ENCODE measurements around the gene NPL. TPM values are rescaled to one million over a fixed set of nuclear protein-coding genes. Genes with fewer than 3 reads are reported as not detected.

NPL gene
- total RNA-seq, 4 donors from 2014 or later: 4.6 to 7.2 (median 6.6) TPM

GRCh38 chr1:182835806-182836205, 46.2 kb downstream of the NPL start:
- Histone ChIP-seq H3K4me1 (peaks cover 6 to 14% (median 12%) of the 10 kb centered on the region in 4 donors), H3K27ac (replicated peaks in 1 of 4) (no peak overlapping the region), H3K36me3 (no peaks in the 10 kb centered on the region), H3K27me3 (no peaks in the 10 kb centered on the region), H3K4me3 (no peak overlapping the region), H3K9me3 (no peaks in the 10 kb centered on the region)
- no peak for TF ChIP-seq POLR2AphosphoS5 (IDR thresholded peaks at IDR 0.05)
- TF ChIP-seq EP300 (IDR thresholded peaks at IDR 0.05): no peak
- no peak for TF ChIP-seq CTCF (IDR thresholded peaks at IDR 0.05)
- TF ChIP-seq POLR2A (IDR thresholded peaks at IDR 0.05; ENCODE audit: low read depth): no peak
- intact Hi-C loops (cut with DNase I): no loop called here
- DNase-seq (ENCODE audit: extremely low spot score): no peak
- 93% methylated on average over 4 of the region's 10 CpGs for WGBS

GRCh38 chr1:182839209-182840066, 49.9 kb downstream of the NPL start, which contains the start of gene DHX9:
Gene DHX9 (plus strand): TSS chr1:182839347. CDS start chr1:182842567, 3,220 bp downstream.
- TF ChIP-seq EP300 (IDR thresholded peaks at IDR 0.05) (no peak), POLR2AphosphoS5 (IDR thresholded peaks at IDR 0.05) (peak; percentile 91 to 98), CTCF (IDR thresholded peaks at IDR 0.05) (peak in 2 of 3 experiments; percentile 14 to 32), POLR2A (IDR thresholded peaks at IDR 0.05; ENCODE audit: low read depth) (peak; percentile 83)
- 0% methylated on average over 33 of the region's 92 CpGs for WGBS
- H3K4me1 ChIP-seq: peaks cover 23 to 50% (median 49%) of the 10 kb centered on the region in 4 donors
- peak; percentile 98 for DNase-seq (ENCODE audit: extremely low spot score)
- H3K9me3 ChIP-seq: no peaks in the 10 kb centered on the region
- intact Hi-C loops (cut with DNase I): no loop called here
- peaks cover 3 to 15% (median 12%) of the 10 kb centered on the region in 4 donors for H3K36me3 ChIP-seq
- peak within 1 kb of the TSS; percentile 78 to 88 (median 84) for H3K4me3 ChIP-seq
- no peaks in the 10 kb centered on the region for H3K27me3 ChIP-seq
- peak within 1 kb of the TSS; percentile 86 to 97 (median 94) for H3K27ac ChIP-seq (replicated peaks in 1 of 4)

- DNase-seq (ENCODE audit: extremely low spot score): no peak
- Histone ChIP-seq H3K27ac (replicated peaks in 1 of 4) (peak overlapping the region; percentile 28 to 97 (median 91)), H3K4me1 (peaks cover 26 to 64% (median 60%) of the 10 kb centered on the region in 4 donors), H3K27me3 (no peaks in the 10 kb centered on the region), H3K4me3 (peak overlapping the region; percentile 78 to 88 (median 84)), H3K36me3 (peaks cover 13 to 34% (median 30%) of the 10 kb centered on the region in 4 donors), H3K9me3 (no peaks in the 10 kb centered on the region)
- 35% methylated on average over 10 of the region's 10 CpGs for WGBS
- no peak for TF ChIP-seq CTCF (IDR thresholded peaks at IDR 0.05)
- intact Hi-C loops (cut with DNase I): no loop called here
These were observed 51.9 kb downstream of the NPL start for GRCh38 chr1:182841368-182841988.

- Histone ChIP-seq H3K4me1 (peaks cover 26 to 64% (median 61%) of the 10 kb centered on the region in 4 donors), H3K36me3 (peaks cover 13 to 42% (median 36%) of the 10 kb centered on the region in 4 donors), H3K4me3 (peak overlapping the region in 1 of 4 donors; percentile 81), H3K27ac (replicated peaks in 1 of 4) (peak overlapping the region in 2 of 4 donors; percentile 7 to 86), H3K27me3 (no peaks in the 10 kb centered on the region), H3K9me3 (no peaks in the 10 kb centered on the region)
- no peak for TF ChIP-seq POLR2A (IDR thresholded peaks at IDR 0.05; ENCODE audit: low read depth)
- TF ChIP-seq EP300 (IDR thresholded peaks at IDR 0.05): no peak
- TF ChIP-seq CTCF (IDR thresholded peaks at IDR 0.05): no peak
- TF ChIP-seq POLR2AphosphoS5 (IDR thresholded peaks at IDR 0.05): no peak
- intact Hi-C loops (cut with DNase I): no loop called here
- DNase-seq (ENCODE audit: extremely low spot score): no peak
- WGBS: 37% methylated on average over 4 of the region's 4 CpGs
These were observed 52.7 kb downstream of the NPL start for GRCh38 chr1:182842265-182842664.
